HepG2 (cell line): ENCODE measurements around the gene TMEM238. TPM values are rescaled to one million over a fixed set of nuclear protein-coding genes. Genes with fewer than 3 reads are reported as not detected.

Source experiments
- ATAC-seq: fragments of 200-7000 bp; cut with Tn5 transposase; 3 replicates; pipeline ENCODE4 v1.9.1; 2020; ENCODE audit warnings: mild to moderate bottlenecking, moderate library complexity
- BruUV-seq: library from RNA; stranded (reverse); fragments of 400-500 nt; replicated peaks from 2 replicates; lab custom pipeline; 2021; lab: Mats Ljungman, UMichigan
- CTCF ChIA-PET: fragments of 300-600 bp; formaldehyde crosslinking; extraction: SDS; loops from one replicate; lab custom pipeline; 2021; ENCODE audit warnings: low total read pairs, inconsistent platforms, low intra/inter-chr PET ratio; lab: Yijun Ruan, JAX
- POLR2A ChIA-PET: fragments of 350-600 bp; sonication (Branson Sonifier 250); formaldehyde crosslinking; loops from one replicate; lab custom pipeline; 2020; ENCODE audit warnings: antibody characterized with exemption, inconsistent platforms; lab: Yijun Ruan, JAX
- DNase-seq: peaks from one replicate; pipeline ENCODE4 v3.0.0-alpha.2; 2015; ENCODE audit warnings: low spot score
- FAIRE-seq: peaks from 3 replicates; lab custom pipeline; 2011; peaks lifted over from hg19 to GRCh38; lab: Jason Lieb, UNC
- H2AFZ ChIP-seq: one replicate; pipeline ENCODE4 v1.6.1; 2011; ENCODE audit warnings: low read length, inconsistent platforms
- H3K27ac ChIP-seq: fragments of 300-600 bp; 3 replicates; pipeline ENCODE4 v1.8.0; 2011; ENCODE audit warnings: mixed run types, mild to moderate bottlenecking, mixed read lengths, low read length, inconsistent platforms; ENCODE audit not compliant: insufficient read depth; ENCODE audit errors: extremely low read length
- H3K27me3 ChIP-seq, 2 experiments: fragments of 200-600 bp in 1 of 2; 2 replicates in 1 of 2; 3 replicates in 1 of 2; pipeline versions ENCODE4 v1.6.0 to v1.8.0; 2011; ENCODE audit warnings: low read length in 2 of 2, mild to moderate bottlenecking in 2 of 2, moderate library complexity in 2 of 2, inconsistent platforms in 1 of 2; ENCODE audit not compliant: insufficient read depth in 2 of 2, control insufficient read depth in 1 of 2
- H3K36me3 ChIP-seq, 2 experiments: fragments of 200-600 bp in 1 of 2; replicated peaks in 1 of 2; 2 replicates in 1 of 2; 3 replicates in 1 of 2; pipeline versions ENCODE4 v1.5.1 to v1.8.0; 2011; ENCODE audit warnings: low read length in 2 of 2, inconsistent platforms in 1 of 2; ENCODE audit not compliant: insufficient read depth in 2 of 2, control insufficient read depth in 1 of 2
- H3K4me1 ChIP-seq: 2 replicates; pipeline ENCODE4 v1.5.1; 2012; ENCODE audit warnings: low read length, inconsistent platforms; ENCODE audit not compliant: insufficient read depth
- H3K4me2 ChIP-seq: 2 replicates; pipeline ENCODE4 v1.6.0; 2011; ENCODE audit warnings: low read depth, low read length, inconsistent platforms
- H3K4me3 ChIP-seq, 3 experiments: fragments of 200-600 bp in 1 of 3; sonication (generic), shearing (Covaris generic) in 1 of 3; replicated peaks in 1 of 3; 2 replicates each; pipeline ENCODE4 v1.5.1; 2011 to 2016; ENCODE audit warnings: low read length in 3 of 3, inconsistent platforms in 2 of 3, low read depth in 2 of 3, mild to moderate bottlenecking in 2 of 3, control low read depth in 1 of 3, mixed read lengths in 1 of 3; ENCODE audit not compliant: insufficient read depth in 1 of 3
- H3K79me2 ChIP-seq: one replicate; pipeline ENCODE4 v1.6.1; 2011; ENCODE audit warnings: low read length, inconsistent platforms; ENCODE audit not compliant: insufficient read depth
- H3K9ac ChIP-seq: 2 replicates; pipeline ENCODE4 v1.6.0; 2011; ENCODE audit warnings: mild to moderate bottlenecking, low read depth, low read length, inconsistent platforms; ENCODE audit not compliant: insufficient read depth
- H3K9me3 ChIP-seq: 2 replicates; pipeline ENCODE4 v1.5.1; 2012; ENCODE audit warnings: mild to moderate bottlenecking, low read length
- H4K20me1 ChIP-seq: 2 replicates; pipeline ENCODE4 v1.6.0; 2011; ENCODE audit warnings: inconsistent platforms, mild to moderate bottlenecking, low read length, moderate library complexity; ENCODE audit not compliant: insufficient read depth
- DZIP1 ChIP-seq: sonication (generic); formaldehyde crosslinking; IDR thresholded peaks from 2 replicates; pipeline ENCODE4 v1.5.0; 2020; ENCODE audit warnings: mild to moderate bottlenecking, missing genetic modification reagents
- ELK4 ChIP-seq: sonication (generic); formaldehyde crosslinking; IDR thresholded peaks from 2 replicates; pipeline ENCODE4 v1.9.0; 2021; ENCODE audit warnings: missing genetic modification reagents, borderline replicate concordance
- HNRNPUL1 ChIP-seq: fragments of 200-400 bp; formaldehyde crosslinking; IDR thresholded peaks from 2 replicates; pipeline ENCODE4 v1.6.1; 2017; ENCODE audit warnings: low read depth, mild to moderate bottlenecking, low read length, moderate library complexity
- RBFOX2 ChIP-seq: fragments of 200-400 bp; formaldehyde crosslinking; IDR thresholded peaks from 2 replicates; pipeline ENCODE4 v1.6.1; 2017; ENCODE audit warnings: low read depth, mild to moderate bottlenecking, low read length
- ZMYM3 ChIP-seq: sonication (generic); formaldehyde crosslinking; IDR thresholded peaks from 2 replicates; pipeline ENCODE4 v1.5.1; 2020; ENCODE audit warnings: mild to moderate bottlenecking, missing genetic modification reagents
- ZNF17 ChIP-seq: sonication (generic); formaldehyde crosslinking; IDR thresholded peaks from 2 replicates; pipeline ENCODE4 v1.5.0; 2020; ENCODE audit warnings: mild to moderate bottlenecking, missing genetic modification reagents
- ZNF598 ChIP-seq: sonication (generic); formaldehyde crosslinking; IDR thresholded peaks from 2 replicates; pipeline ENCODE4 v1.5.1; 2020; ENCODE audit warnings: mild to moderate bottlenecking, missing genetic modification reagents, borderline replicate concordance
- ZNF607 ChIP-seq: sonication (generic); formaldehyde crosslinking; IDR thresholded peaks from 2 replicates; pipeline ENCODE4 v1.5.1; 2020; ENCODE audit warnings: missing genetic modification reagents, mild to moderate bottlenecking, borderline replicate concordance
- WGBS: methylation state at CpG from one replicate; pipeline ENCODE4 v1.1.6; 2017; ENCODE audit warnings: low lambda C conversion rate; 5-methylcytosine and 5-hydroxymethylcytosine counted together
- in situ Hi-C: cut with HindIII; loops from 2 replicates; pipeline ENCODE4 v1.10.0; 2017; ENCODE audit warnings: low pct_unique_long_range_greater_than_20kb; ENCODE audit not compliant: extremely low pct_ligation_motif_present
- intact Hi-C: fragments of 100-400 bp; cut with micrococcal nuclease; formaldehyde crosslinking; loops from one replicate; pipeline ENCODE4 v1.10.0; 2022; ENCODE audit not compliant: unreplicated experiment
- polyA plus RNA-seq, 8 experiments: library from polyadenylated mRNA; depleted of rRNA in 3 of 8; stranded (reverse) in 7 of 8; unstranded in 1 of 8; fragments of >200 nt; fragmentation: Illumina TruSeq in 4 of 8; extraction: Trizol in 4 of 8; gene quantifications; 2 replicates each; pipeline versions ENCODE4 v1.2.1 to v1.2.3, GENCODE V29; 2011 to 2016; ENCODE audit warnings: low read depth in 4 of 8, missing spikeins in 1 of 8, mixed read lengths in 1 of 8; ENCODE audit not compliant: insufficient read depth in 1 of 8
- total RNA-seq, 5 experiments: library from RNA; depleted of rRNA; stranded (reverse); fragments of >200 nt; fragmentation: Illumina TruSeq; extraction: Trizol; gene quantifications; 2 replicates each; pipeline ENCODE4 v1.2.3, GENCODE V29; 2016; ENCODE audit warnings: low read depth in 1 of 5

The TMEM238 gene
- total and polyA plus RNA-seq, 2 of the 13 experiments (the other 11 are each of a cell fraction or from before 2014, with no cell fraction given): not detected

- 91% methylated on average over 21 of the region's 22 CpGs for WGBS
- H3K9me3 ChIP-seq: no peaks in the 10 kb centered on the region
- in situ Hi-C loops: no loop called here
- peaks cover 3% of the 10 kb centered on the region; the same call in 1 of the 2 replicates for H4K20me1 ChIP-seq
- intact Hi-C loops: no loop called here
- no peak overlapping the region for H3K9ac ChIP-seq
- no peak overlapping the region for H3K4me2 ChIP-seq
- H2AFZ ChIP-seq: no peak overlapping the region
- no peak for FAIRE-seq
- TF ChIP-seq ZNF607 (CRISPR knock-in tag) (no peak), ZMYM3 (CRISPR knock-in tag) (no peak), HNRNPUL1 (no peak), ELK4 (CRISPR knock-in tag) (no peak), DZIP1 (CRISPR knock-in tag) (no peak), RBFOX2 (0 out of 2 replicates have a peak, but pooled peaks have one; percentile 17), ZNF598 (CRISPR knock-in tag) (no peak), ZNF17 (no peak)
- peaks cover 2% of the 10 kb centered on the region for H3K79me2 ChIP-seq
- no peak overlapping the region for H3K4me3 ChIP-seq
- no TSS peak for BruUV-seq
- H3K27ac ChIP-seq: no peak overlapping the region
- no peaks in the 10 kb centered on the region; a peak in 2 of 5 replicates for H3K27me3 ChIP-seq
- H3K36me3 ChIP-seq: peaks cover 2 to 7% of the 10 kb centered on the region in 2 experiments; a peak in 3 of 5 replicates
- ChIA-PET CTCF (no interaction called here), POLR2A (no interaction called here)
- ATAC-seq: no peak
- DNase-seq: no peak
- H3K4me1 ChIP-seq: peaks cover 12% of the 10 kb centered on the region
These were observed 38.8 kb downstream of the TMEM238 start for GRCh38 chr19:55345101-55345817.
